DMS79 (cell line): ENCODE results near the gene ACCSL.

Experiments
- DNase-seq: peaks from one replicate; lab custom pipeline; 2025; lab: John Stamatoyannopoulos, UW

ACCSL gene

DNA sequence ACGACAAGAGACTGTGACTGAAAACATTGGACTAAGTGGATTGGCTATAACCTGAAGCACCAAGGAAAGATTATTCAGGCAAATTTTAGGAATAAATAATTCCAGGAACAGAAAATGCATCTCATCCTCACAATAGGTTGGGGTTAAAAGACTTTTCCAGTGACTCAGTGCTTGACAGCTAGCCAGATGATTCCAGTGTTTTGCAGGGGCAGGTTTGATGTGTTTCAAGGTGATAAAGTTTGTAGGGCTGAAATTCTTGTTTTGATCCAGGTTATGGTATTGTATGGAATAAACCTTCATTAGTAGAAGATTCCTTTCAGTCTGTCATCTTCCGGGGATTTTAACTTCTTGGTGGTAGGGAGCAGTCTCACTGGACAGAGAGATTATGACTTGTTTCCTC lies 50.0 kb downstream of the ACCSL start:
- no peak for DNase-seq

DNA sequence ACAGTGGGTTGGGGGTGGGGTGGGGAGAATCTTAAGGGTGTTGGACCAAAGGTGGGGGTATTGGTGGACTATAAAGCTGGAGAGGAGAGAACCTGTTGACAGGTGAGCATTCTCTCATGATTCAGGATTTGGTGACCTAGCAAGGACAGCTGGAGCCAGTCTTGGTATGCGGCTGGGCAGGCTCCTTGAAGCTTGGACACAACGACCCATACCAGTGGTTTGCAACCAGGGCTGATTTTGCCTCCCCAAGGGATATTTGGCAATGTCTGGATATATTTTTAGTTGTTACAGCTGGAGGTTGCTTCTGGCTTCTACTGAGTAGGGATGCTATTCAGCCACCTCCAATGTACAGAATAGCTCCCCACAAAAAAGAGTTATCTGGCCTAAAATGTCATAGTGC lies 53.3 kb downstream of the ACCSL start:
- no peak for DNase-seq

DNA sequence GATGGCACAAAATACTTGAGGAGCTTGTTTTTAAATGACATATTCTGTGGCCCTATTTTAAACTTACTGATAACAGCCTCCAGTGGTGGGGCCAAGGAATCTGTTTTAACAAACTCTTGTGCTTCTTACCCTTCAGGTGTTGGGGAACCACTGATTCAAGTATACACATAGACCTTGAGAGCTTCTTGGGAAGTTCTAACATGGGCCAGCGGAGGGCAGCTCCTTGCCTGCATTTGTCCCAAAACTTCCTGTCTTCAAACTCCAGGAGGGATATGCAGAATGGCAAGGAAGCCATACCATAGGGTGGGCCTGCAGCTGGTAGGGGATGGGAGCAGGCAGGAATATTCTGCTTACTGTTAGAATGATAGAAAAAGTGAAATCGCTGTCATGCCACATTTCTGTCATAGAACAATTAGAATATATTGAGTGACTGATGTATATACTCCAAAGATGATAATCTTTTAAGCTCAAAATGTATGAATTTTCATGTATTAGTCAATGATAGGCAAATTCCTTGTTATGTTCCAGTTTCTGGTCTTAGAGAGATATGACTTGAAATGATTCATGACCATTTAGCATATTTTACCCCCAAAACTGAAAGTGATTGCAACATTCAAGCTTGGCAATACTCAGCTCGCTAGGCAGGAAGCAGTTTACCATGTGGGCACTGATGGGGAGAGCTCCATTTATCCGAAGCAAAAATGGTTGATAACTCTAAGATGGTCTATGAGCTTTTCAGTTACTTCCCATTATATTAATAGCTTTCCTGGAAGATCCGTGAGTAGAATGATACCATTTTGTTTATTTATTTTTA lies 56.9 kb downstream of the ACCSL start:
- DNase-seq, result no peak

DNA sequence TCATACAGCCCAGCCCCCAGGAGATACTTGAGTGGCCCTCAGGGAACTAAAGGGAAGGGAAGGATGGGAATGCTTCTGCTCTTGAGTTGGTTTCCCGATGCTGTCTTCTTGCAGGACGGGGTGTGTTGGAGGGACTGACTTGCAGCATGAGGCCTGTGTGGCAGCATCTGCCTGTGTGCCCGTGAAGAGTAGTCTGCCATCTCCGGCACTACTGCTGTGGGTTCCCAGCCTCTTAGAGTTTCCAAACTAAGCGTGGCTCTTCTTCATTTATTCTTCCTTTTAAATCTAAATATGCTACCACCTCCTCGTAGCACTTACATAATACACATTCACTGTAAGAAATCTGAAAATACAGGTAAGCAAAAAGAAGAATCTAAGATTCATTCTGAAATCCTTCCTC lies 60.5 kb downstream of the ACCSL start:
- no peak for DNase-seq
